G401.6 (cell line): ENCODE data around the gene ISLR.
"Not testable (repeated sequence)": the region's sequence is repeated elsewhere in the genome, so short reads cannot be mapped to it uniquely, and the experiment has no call there.

Experiments
- FAIRE-seq: peaks from 2 replicates; lab custom pipeline; 2012; peaks lifted over from hg19 to GRCh38; lab: Jason Lieb, UNC

The ISLR gene

DNA sequence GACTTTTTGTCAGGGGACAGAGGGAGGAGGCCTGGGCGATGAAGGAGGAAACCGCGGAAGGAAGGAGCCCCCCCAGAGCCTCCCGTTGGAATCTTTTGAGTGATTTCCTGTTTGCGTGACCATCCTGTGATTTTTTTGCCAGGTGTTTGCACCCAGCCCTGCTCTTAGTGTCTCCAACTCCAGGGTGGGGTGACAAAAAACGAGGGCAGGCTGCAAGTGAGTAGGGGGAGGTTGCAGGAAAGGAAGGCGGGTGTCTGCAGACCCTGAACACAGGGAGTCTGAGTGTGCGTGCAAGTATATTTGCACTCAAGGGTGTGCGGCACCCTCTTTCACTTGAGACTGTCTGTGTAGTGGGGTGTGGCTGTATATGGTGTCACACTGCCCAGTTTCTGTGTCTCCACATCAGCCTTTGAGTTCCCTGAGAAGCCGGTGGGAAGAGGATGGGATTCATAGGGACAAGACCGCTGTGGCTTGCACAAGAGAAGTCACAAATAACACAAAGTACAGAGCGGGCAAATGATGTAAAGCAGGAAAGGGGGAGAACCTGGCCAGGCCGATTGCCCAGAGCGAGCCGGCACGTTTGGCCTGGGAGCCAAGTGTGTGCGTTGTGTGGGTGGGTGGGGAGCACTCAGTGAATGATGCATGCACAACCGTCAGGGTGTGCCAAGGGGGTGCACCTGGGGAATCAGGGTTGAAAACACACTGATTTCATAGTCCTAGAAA, 36.5 kb upstream of the ISLR start:
- no peak for FAIRE-seq

- FAIRE-seq = no peak
Measured at GRCh38 chr15:74137537-74137894, 36.0 kb upstream of the ISLR start.

DNA sequence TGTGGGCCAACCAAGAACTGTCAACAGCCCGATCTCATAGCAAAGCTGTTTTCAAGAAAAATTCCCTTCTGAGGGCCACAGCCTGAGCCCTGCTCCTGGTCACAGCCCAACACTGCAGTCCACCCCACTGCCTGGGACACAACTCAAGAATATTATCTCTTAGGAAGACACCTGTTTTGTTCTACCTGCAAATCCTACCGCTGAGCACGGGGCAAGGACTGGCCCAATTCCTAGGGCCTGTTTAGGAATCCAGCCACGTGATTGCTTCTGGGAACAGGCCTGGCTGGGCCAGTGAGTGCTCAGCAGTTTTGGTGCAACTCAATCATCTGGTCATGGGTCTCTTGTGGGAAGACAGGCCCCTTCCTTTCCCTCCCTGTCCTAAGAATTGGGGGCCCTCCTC, 34.9 kb upstream of the ISLR start:
- no peak for FAIRE-seq

DNA sequence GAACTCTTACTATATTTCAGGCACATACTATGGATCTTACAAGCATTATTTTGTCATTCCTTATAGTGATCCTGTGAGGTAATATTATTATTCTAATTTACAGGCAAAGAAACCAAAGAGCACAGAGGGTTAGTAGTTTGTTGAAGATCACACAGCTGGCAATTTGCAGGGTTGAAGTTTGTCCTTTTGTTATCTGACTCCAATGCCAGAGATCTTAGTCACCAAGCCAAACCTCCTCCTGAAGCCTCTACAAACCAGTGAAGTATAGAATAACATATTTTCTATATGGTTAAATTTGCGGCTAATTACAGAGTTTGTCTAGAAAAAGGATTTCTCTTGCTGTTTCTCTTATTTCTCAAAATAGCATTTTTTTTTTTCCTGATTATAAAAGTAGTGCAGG, 31.9 kb upstream of the ISLR start:
- FAIRE-seq = no peak

DNA sequence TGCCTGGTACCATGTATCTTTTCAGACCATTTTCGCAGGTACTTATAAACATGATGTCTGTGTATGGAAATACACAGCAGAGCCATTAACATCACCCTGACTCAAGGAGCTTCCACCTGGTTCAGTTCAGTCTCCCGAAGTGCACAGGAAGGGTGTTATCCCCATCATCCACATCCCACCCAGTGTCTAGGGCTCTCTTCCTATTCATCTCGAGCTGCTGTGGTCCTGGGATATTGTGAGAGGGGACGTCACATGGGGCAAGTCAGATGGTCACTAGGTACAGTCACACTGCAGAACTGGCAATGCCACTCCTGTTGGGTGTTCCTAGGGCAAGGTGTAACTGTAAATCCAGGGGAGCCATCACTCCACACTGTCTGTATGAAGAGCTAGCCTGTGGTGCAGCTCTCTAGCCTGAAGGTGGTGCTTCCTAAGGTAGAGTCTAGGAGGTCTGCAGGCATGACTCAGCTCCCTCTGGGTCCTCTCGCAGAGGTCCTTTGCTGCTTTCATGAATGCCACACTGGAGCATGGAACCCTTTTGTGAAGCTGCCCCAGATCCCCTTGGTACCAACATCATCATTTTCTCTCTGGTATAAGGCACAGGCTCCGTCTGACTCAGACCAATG, 29.2 kb upstream of the ISLR start:
- no peak for FAIRE-seq

- FAIRE-seq = no peak
Measured at GRCh38 chr15:74146277-74146800, 27.2 kb upstream of the ISLR start.

GRCh38 chr15:74147051-74147450, 26.5 kb upstream of the ISLR start:
- no peak for FAIRE-seq

GRCh38 chr15:74155766-74156417, 17.6 kb upstream of the ISLR start:
- FAIRE-seq = no peak

DNA sequence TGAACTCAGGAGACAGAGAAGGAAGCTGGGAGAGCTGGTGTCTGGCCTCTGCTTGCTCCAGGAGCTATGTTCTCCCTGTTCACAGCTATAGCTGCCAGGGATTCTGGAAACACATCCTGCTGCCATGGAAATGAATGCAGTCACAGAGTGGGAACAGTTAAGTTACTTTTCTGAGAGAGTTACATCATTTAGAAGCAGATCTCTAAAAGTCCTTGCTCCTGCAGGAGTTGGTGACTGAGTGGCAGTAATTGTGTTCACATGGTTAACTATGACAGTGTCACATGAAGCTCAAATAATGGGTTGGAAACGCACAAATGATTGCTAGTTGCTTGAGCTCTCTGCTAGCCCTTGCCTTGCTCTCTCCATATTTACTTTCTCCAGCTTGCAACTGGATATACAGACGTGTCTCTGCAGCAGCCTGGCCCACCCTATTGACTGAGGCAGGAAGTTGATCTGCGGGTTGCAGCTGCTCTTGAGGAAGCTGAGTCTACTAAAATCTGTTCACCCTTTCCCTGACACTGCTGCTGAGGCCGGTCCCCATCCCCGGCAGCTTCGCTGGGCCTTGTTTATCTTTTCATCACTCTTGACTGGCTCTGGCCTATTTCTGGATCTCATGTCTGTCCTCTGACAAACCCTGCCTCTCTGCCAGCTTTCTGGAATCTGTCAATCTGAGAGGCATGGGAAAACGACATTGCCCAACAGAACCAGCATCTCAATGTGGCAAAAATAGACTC, 16.7 kb upstream of the ISLR start:
- no peak for FAIRE-seq

DNA sequence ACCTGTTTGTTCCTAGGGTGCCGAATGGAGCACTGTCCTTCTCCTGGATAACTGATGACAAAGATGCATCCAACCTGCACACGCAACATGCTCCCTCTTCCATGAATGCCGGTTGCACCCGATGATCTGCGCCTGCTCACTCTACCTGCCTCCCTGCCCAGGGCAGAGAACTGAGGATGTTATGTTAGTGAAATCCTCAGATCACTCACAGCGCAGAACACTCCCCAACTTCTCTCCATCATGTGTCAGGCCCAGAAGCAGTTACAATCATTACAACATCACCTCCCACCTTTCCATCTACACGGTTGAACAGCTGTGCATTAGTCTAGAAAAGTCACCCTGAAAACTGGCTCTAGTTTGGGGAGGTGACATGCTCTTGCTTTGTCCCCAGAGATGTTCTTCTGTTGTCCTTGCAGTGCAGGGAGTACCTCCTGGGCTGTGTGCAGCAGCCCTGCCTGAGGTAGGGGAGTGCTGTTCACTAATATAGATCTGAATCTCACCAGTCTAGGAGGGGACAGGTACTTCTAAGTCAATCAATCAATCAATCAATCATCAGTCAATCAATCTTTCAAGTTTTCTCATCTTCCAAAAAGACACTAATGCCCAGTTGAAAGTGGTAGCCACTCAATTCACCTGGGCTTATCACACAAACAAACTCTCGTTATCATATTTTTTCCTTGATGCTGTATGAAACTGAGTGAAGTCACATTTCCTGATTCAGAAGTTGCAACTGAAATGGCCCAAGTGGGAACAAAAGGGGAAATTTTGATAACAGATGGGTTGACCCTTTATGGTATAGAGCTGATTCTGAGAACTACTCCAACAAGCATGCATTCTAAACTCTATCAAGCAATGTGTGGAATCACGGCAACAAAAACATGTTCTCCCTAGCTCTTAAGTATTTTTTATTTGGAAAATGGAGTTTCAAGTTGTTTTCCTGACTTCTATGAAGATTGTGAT, 15.4 kb upstream of the ISLR start:
- FAIRE-seq = no peak

- FAIRE-seq = no peak
Measured at GRCh38 chr15:74158855-74159650, 14.5 kb upstream of the ISLR start.

DNA sequence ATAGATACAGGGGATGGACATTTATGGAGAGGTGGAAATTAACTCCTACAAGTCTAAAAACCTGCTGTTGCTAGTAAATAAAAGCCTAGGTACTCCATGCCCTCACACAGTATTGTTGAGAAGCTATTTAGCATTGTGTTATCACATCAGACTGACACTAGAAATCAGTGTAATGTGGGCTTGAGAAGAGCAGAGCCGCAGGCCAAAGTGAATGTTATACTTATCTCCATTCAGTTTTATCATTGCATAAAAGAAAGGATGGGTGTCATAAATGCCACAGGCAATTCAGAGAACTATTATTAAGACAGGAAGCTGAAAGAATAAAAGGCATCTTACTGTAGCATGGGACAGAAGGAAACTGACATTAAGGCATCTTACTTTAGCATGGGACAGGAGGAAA, 13.7 kb upstream of the ISLR start:
- FAIRE-seq = no peak

DNA sequence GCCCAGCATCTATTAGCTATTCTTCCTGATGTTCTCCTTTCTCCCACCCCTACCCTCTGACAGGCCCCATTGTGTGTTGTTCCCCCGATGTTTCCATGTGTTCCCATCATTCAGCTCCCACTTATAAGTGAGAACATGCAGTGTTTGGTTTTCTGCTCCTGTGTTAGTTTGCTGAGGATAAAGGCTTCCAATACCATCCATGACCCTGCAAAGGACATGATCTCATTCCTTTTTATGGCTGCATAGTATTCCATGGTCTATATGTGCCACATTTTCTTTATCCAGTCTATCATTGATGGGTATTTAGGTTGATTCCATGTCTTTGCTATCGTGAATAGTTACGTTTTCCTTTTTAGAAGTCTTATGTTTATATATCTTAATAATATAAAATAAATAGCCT, 13.1 kb upstream of the ISLR start:
- FAIRE-seq = not testable (repeated sequence)

GRCh38 chr15:74162195-74162536, 11.3 kb upstream of the ISLR start:
- not testable (repeated sequence) for FAIRE-seq

GRCh38 chr15:74165461-74165860, 8.0 kb upstream of the ISLR start:
- no peak for FAIRE-seq

GRCh38 chr15:74167891-74168331, 5.6 kb upstream of the ISLR start:
- FAIRE-seq = no peak

- no peak for FAIRE-seq
Measured at GRCh38 chr15:74168711-74169126, 4.8 kb upstream of the ISLR start.

DNA sequence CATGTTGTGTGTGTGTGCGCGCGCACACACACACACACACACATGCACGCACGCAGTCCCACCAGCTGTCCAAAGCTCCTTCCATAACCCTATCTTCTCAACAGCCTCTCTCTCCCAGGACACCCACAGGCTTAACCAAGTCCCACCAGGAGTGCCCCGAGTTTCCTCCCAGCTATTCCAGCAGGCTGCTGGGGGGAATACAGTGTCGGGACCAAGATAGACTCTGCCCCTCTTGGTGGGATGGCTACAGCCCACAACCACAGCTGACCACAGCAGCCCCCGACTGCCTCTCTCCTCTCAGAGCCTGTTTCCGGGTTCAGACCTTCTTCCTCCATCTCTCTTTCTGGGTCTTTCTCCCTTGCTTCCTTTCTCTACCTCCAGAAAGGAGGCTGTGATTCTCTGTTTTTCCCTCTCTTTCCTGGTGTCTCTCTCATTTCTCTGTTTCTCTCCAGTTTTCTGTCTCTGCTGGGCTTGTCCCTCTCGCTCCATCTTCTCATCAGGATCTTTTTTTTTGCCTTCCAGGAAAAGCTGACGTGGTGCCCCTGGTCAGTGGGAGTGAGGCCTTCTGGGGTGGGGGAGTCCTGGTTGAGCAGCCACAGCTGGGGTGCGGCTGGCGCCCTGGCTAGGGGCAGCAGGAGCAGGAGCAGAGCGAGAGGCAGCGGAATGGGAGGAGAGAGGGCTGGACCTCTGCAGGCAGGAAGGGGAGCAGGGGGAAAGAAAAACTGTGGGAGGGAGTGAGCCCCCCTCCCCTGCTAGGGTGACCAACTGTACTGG, 3.3 kb upstream of the ISLR start:
- no peak for FAIRE-seq

DNA sequence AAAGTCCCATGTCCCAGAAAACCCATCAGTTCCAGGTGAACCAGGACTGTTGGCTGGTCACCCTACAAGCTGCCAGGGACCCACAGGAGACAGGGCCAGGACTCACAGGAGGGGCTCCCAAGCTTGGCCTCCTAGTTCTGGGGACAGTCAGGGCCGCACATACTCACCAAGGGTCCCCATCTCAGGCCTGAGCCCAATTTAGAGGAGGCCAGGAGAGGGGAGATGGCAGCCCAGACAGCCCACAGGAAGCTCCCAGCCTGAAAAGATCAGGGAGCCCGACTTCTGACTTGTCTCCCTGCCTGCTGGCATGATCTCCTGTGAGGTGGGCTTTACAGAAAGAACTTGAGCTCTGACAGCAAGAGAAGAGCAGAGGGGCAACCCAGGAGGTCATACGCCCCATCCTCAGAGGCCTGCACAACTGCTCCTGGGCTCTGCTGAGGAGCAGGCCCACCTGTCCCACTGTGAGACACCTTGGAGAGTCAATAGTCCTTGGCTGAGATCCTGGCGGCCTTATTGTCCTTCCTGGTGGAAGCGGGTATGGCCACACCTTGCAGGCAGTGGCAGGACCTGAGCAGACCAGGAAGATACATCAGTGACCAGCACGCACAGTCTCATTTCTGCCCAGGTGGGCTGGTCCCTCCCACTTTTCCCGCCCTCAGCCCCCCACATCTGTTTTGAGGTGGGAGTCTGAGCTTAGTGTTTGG, 2.5 kb upstream of the ISLR start:
- FAIRE-seq = no peak
